WTC11 (cell line): ENCODE results near the gene SLC25A30. TPM values are rescaled to one million over a fixed set of nuclear protein-coding genes. Genes with fewer than 3 reads are reported as not detected.

Experiments used
- ATAC-seq: fragments of 200-7000 bp; cut with Tn5 transposase; 2 replicates; pipeline ENCODE4 v1.10.0; 2021; ENCODE audit warnings: mild to moderate bottlenecking, moderate library complexity
- CTCF ChIA-PET: fragments of 300-600 bp; sonication (Branson Sonifier 250); formaldehyde crosslinking; loops from one replicate; lab custom pipeline; 2021; ENCODE audit warnings: antibody characterized with exemption; lab: Charles Lee
- POLR2A ChIA-PET: fragments of 350-600 bp; sonication (Branson Sonifier 250); formaldehyde crosslinking; loops from one replicate; lab custom pipeline; 2021; ENCODE audit warnings: antibody characterized with exemption; lab: Charles Lee
- DNase-seq: peaks from one replicate; pipeline ENCODE4 v3.0.0; 2021; ENCODE audit warnings: low spot score
- H3K27ac Mint-ChIP-seq: 2 replicates; pipeline ENCODE4 v1.8.0; 2021; ENCODE audit warnings: mixed read lengths
- H3K27me3 Mint-ChIP-seq: 2 replicates; pipeline ENCODE4 v1.8.0; 2021; ENCODE audit warnings: low read depth, mild to moderate bottlenecking, moderate library complexity, mixed read lengths
- H3K36me3 Mint-ChIP-seq: 2 replicates; pipeline ENCODE4 v1.8.0; 2021; ENCODE audit warnings: mixed read lengths
- H3K4me1 Mint-ChIP-seq: 2 replicates; pipeline ENCODE4 v1.8.0; 2022; ENCODE audit warnings: mixed read lengths
- H3K4me3 Mint-ChIP-seq: 2 replicates; pipeline ENCODE4 v1.8.0; 2021; ENCODE audit warnings: mild to moderate bottlenecking, moderate library complexity, mixed read lengths
- H3K9me3 Mint-ChIP-seq: 2 replicates; pipeline ENCODE4 v1.8.0; 2021; ENCODE audit warnings: mixed read lengths
- ETV6 ChIP-seq: sonication (generic); formaldehyde crosslinking; IDR thresholded peaks from 2 replicates; pipeline ENCODE4 v1.8.1; 2022; ENCODE audit warnings: mild to moderate bottlenecking, missing genetic modification reagents
- HMGA2 ChIP-seq: fragments of 250-450 bp; sonication (Bioruptor Pico); IDR thresholded peaks from 2 replicates; pipeline ENCODE4 v1.4.0; 2021; ENCODE audit warnings: mild to moderate bottlenecking, moderate library complexity
- NR3C1 ChIP-seq: sonication (generic); formaldehyde crosslinking; conservative IDR thresholded peaks from 2 replicates; pipeline ENCODE4 v1.8.1; 2023; ENCODE audit warnings: low read depth, mild to moderate bottlenecking, missing genetic modification reagents
- RELA ChIP-seq: sonication (generic); formaldehyde crosslinking; IDR thresholded peaks from 2 replicates; pipeline ENCODE4 v1.8.1; 2022; ENCODE audit warnings: missing genetic modification reagents, mild to moderate bottlenecking, borderline replicate concordance
- SMAD3 ChIP-seq: sonication (generic); formaldehyde crosslinking; IDR thresholded peaks from 2 replicates; pipeline ENCODE4 v1.8.0; 2022; ENCODE audit warnings: missing genetic modification reagents, mild to moderate bottlenecking, borderline replicate concordance
- TCF7 ChIP-seq: sonication (generic); formaldehyde crosslinking; IDR thresholded peaks from 2 replicates; pipeline ENCODE4 v1.8.0; 2022; ENCODE audit warnings: mild to moderate bottlenecking, low read depth, missing genetic modification reagents, moderate library complexity
- TP53 ChIP-seq: sonication (generic); formaldehyde crosslinking; IDR thresholded peaks from 2 replicates; pipeline ENCODE4 v1.8.1; 2023; ENCODE audit warnings: mild to moderate bottlenecking, missing genetic modification reagents
- ZNF138 ChIP-seq: sonication (generic); formaldehyde crosslinking; conservative IDR thresholded peaks from 2 replicates; pipeline ENCODE4 v1.8.1; 2022; ENCODE audit warnings: mild to moderate bottlenecking, moderate library complexity, missing genetic modification reagents
- ZNF396 ChIP-seq: fragments of 250-450 bp; sonication (Bioruptor Pico); IDR thresholded peaks from 2 replicates; pipeline ENCODE4 v1.8.0; 2021; ENCODE audit warnings: mild to moderate bottlenecking, moderate library complexity, borderline replicate concordance
- total RNA-seq: library from RNA; stranded (reverse); gene quantifications from 3 replicates; pipeline ENCODE4 v1.2.3, GENCODE V29; 2021
- TF ChIP-seq, protein P1 (sequence below): fragments of 250-450 bp; sonication (Bioruptor Pico); IDR thresholded peaks from 2 replicates; pipeline ENCODE4 v1.8.0; 2021; ENCODE audit warnings: mild to moderate bottlenecking
- TF ChIP-seq, protein P2 (sequence below): sonication (generic); formaldehyde crosslinking; conservative IDR thresholded peaks from 2 replicates; pipeline ENCODE4 v1.8.1; 2023; ENCODE audit warnings: mild to moderate bottlenecking, low read depth, missing genetic modification reagents, moderate library complexity
- TF ChIP-seq, protein P3 (sequence below): sonication (generic); formaldehyde crosslinking; IDR thresholded peaks from 2 replicates; pipeline ENCODE4 v1.8.0; 2022; ENCODE audit warnings: missing genetic modification reagents
- TF ChIP-seq, protein P4 (sequence below): sonication (generic); formaldehyde crosslinking; IDR thresholded peaks from 2 replicates; pipeline ENCODE4 v1.8.1; 2022; ENCODE audit warnings: low read depth, mild to moderate bottlenecking, moderate library complexity, missing genetic modification reagents, borderline replicate concordance
- TF ChIP-seq, protein P5 (sequence below): sonication (generic); formaldehyde crosslinking; IDR thresholded peaks from 2 replicates; pipeline ENCODE4 v1.8.1; 2023; ENCODE audit warnings: mild to moderate bottlenecking, missing genetic modification reagents
- TF ChIP-seq, protein P6 (sequence below): sonication (generic); formaldehyde crosslinking; IDR thresholded peaks from 2 replicates; pipeline ENCODE4 v1.8.1; 2023; ENCODE audit warnings: mild to moderate bottlenecking, missing genetic modification reagents, moderate library complexity
- TF ChIP-seq, protein P7 (sequence below): sonication (generic); formaldehyde crosslinking; IDR thresholded peaks from 2 replicates; pipeline ENCODE4 v1.8.0; 2022; ENCODE audit warnings: mild to moderate bottlenecking, missing genetic modification reagents

The SLC25A30 gene
- total RNA-seq, 1 experiment from 2014 or later: 8.2 TPM

DNA sequence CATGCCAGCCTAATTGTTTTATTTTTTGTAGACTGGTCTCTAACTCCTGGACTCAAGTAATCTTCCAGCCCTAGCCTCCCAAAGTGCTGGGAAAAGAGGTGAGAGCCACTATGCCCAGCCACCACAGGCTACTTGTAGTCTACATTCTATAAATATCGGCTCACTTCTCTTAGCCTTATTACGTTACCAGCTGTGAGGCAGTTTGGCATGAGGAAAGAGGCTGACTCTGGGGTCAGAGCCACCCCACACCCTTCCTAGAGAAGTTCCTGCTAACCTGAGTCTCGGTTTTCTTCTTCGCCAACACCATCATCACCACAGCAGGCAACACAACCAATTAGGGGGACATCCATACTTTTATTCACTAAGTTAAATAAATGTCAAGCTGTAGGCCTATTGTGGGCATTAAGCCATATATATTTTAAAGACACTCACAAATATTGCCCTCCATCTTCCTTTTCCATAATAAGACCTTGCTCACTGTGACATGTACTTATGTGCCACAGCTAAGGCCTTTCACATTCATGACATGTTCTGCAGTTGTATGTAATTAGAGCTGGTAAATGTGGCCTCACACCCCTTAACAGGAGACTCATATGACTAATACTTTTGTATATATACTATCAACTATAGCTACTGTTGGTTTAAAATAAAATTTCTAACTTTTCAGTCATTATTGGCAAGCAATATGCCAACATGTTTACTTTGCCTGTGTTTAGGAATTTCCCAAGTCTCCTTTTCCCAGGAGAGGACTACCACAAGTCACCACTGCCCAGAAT, 5.7 kb downstream of the SLC25A30 start:
- POLR2A ChIA-PET: interaction anchor here (0.6 kb wide), 1 partner anchor 70 kb away, joined by 4 read pairs; no protein-coding TSS in a partner anchor
- Mint-ChIP-seq H3K27ac (no peak overlapping the region), H3K9me3 (no peaks in the 10 kb centered on the region), H3K4me3 (no peak overlapping the region), H3K36me3 (peaks cover 12% of the 10 kb centered on the region), H3K4me1 (peaks cover 8% of the 10 kb centered on the region), H3K27me3 (peaks cover 9% of the 10 kb centered on the region)
- ATAC-seq: no peak
- CTCF ChIA-PET: no interaction called here
- DNase-seq: no peak
- TF ChIP-seq, protein P1, sequence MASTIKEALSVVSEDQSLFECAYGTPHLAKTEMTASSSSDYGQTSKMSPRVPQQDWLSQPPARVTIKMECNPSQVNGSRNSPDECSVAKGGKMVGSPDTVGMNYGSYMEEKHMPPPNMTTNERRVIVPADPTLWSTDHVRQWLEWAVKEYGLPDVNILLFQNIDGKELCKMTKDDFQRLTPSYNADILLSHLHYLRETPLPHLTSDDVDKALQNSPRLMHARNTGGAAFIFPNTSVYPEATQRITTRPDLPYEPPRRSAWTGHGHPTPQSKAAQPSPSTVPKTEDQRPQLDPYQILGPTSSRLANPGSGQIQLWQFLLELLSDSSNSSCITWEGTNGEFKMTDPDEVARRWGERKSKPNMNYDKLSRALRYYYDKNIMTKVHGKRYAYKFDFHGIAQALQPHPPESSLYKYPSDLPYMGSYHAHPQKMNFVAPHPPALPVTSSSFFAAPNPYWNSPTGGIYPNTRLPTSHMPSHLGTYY: no peak
- TF ChIP-seq, protein P2, sequence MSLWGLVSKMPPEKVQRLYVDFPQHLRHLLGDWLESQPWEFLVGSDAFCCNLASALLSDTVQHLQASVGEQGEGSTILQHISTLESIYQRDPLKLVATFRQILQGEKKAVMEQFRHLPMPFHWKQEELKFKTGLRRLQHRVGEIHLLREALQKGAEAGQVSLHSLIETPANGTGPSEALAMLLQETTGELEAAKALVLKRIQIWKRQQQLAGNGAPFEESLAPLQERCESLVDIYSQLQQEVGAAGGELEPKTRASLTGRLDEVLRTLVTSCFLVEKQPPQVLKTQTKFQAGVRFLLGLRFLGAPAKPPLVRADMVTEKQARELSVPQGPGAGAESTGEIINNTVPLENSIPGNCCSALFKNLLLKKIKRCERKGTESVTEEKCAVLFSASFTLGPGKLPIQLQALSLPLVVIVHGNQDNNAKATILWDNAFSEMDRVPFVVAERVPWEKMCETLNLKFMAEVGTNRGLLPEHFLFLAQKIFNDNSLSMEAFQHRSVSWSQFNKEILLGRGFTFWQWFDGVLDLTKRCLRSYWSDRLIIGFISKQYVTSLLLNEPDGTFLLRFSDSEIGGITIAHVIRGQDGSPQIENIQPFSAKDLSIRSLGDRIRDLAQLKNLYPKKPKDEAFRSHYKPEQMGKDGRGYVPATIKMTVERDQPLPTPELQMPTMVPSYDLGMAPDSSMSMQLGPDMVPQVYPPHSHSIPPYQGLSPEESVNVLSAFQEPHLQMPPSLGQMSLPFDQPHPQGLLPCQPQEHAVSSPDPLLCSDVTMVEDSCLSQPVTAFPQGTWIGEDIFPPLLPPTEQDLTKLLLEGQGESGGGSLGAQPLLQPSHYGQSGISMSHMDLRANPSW (CRISPR knock-in tag): no peak
- no peak for TF ChIP-seq RELA
- TF ChIP-seq NR3C1 (CRISPR knock-in tag): no peak
- TF ChIP-seq TP53 (CRISPR knock-in tag): no peak
- TF ChIP-seq ZNF138 (CRISPR knock-in tag): no peak
- no peak for TF ChIP-seq TCF7 (CRISPR knock-in tag)
- TF ChIP-seq, protein P3, sequence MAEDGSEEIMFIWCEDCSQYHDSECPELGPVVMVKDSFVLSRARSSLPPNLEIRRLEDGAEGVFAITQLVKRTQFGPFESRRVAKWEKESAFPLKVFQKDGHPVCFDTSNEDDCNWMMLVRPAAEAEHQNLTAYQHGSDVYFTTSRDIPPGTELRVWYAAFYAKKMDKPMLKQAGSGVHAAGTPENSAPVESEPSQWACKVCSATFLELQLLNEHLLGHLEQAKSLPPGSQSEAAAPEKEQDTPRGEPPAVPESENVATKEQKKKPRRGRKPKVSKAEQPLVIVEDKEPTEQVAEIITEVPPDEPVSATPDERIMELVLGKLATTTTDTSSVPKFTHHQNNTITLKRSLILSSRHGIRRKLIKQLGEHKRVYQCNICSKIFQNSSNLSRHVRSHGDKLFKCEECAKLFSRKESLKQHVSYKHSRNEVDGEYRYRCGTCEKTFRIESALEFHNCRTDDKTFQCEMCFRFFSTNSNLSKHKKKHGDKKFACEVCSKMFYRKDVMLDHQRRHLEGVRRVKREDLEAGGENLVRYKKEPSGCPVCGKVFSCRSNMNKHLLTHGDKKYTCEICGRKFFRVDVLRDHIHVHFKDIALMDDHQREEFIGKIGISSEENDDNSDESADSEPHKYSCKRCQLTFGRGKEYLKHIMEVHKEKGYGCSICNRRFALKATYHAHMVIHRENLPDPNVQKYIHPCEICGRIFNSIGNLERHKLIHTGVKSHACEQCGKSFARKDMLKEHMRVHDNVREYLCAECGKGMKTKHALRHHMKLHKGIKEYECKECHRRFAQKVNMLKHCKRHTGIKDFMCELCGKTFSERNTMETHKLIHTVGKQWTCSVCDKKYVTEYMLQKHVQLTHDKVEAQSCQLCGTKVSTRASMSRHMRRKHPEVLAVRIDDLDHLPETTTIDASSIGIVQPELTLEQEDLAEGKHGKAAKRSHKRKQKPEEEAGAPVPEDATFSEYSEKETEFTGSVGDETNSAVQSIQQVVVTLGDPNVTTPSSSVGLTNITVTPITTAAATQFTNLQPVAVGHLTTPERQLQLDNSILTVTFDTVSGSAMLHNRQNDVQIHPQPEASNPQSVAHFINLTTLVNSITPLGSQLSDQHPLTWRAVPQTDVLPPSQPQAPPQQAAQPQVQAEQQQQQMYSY: no peak
- TF ChIP-seq, protein P4, sequence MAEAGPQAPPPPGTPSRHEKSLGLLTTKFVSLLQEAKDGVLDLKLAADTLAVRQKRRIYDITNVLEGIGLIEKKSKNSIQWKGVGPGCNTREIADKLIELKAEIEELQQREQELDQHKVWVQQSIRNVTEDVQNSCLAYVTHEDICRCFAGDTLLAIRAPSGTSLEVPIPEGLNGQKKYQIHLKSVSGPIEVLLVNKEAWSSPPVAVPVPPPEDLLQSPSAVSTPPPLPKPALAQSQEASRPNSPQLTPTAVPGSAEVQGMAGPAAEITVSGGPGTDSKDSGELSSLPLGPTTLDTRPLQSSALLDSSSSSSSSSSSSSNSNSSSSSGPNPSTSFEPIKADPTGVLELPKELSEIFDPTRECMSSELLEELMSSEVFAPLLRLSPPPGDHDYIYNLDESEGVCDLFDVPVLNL (CRISPR knock-in tag): no peak
- TF ChIP-seq, protein P5, sequence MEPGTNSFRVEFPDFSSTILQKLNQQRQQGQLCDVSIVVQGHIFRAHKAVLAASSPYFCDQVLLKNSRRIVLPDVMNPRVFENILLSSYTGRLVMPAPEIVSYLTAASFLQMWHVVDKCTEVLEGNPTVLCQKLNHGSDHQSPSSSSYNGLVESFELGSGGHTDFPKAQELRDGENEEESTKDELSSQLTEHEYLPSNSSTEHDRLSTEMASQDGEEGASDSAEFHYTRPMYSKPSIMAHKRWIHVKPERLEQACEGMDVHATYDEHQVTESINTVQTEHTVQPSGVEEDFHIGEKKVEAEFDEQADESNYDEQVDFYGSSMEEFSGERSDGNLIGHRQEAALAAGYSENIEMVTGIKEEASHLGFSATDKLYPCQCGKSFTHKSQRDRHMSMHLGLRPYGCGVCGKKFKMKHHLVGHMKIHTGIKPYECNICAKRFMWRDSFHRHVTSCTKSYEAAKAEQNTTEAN (CRISPR knock-in tag): no peak
- TF ChIP-seq SMAD3 (CRISPR knock-in tag): no peak
- TF ChIP-seq, protein P6, sequence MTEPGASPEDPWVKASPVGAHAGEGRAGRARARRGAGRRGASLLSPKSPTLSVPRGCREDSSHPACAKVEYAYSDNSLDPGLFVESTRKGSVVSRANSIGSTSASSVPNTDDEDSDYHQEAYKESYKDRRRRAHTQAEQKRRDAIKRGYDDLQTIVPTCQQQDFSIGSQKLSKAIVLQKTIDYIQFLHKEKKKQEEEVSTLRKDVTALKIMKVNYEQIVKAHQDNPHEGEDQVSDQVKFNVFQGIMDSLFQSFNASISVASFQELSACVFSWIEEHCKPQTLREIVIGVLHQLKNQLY (CRISPR knock-in tag): no peak
- no peak for TF ChIP-seq HMGA2 (CRISPR knock-in tag)
- no peak for TF ChIP-seq ETV6 (CRISPR knock-in tag)
- TF ChIP-seq, protein P7, sequence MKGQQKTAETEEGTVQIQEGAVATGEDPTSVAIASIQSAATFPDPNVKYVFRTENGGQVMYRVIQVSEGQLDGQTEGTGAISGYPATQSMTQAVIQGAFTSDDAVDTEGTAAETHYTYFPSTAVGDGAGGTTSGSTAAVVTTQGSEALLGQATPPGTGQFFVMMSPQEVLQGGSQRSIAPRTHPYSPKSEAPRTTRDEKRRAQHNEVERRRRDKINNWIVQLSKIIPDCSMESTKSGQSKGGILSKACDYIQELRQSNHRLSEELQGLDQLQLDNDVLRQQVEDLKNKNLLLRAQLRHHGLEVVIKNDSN (CRISPR knock-in tag): no peak
- no peak for TF ChIP-seq ZNF396 (CRISPR knock-in tag)
- TF ChIP-seq, all 79 proteins: peak for 0
